HepG2 (cell line): ENCODE data around the gene MICOS13. TPM values are rescaled to one million over a fixed set of nuclear protein-coding genes. Genes with fewer than 3 reads are reported as not detected.

Experiments used
- E2F5 ChIP-seq: sonication (generic); formaldehyde crosslinking; conservative IDR thresholded peaks from 2 replicates; pipeline ENCODE4 v1.4.0; 2020; ENCODE audit warnings: missing genetic modification reagents
- FOXK2 ChIP-seq: fragments of 450-650 bp; IDR thresholded peaks from 2 replicates; pipeline ENCODE4 v1.6.1; 2016
- USF2 ChIP-seq, 2 experiments: sonication (generic) in 1 of 2; formaldehyde crosslinking in 1 of 2; IDR thresholded peaks; 2 replicates each; pipeline versions ENCODE4 v1.5.1 to v1.6.1; 2011 to 2020; ENCODE audit warnings: borderline replicate concordance in 1 of 2, low read depth in 1 of 2, low read length in 1 of 2, mild to moderate bottlenecking in 1 of 2, missing genetic modification reagents in 1 of 2, moderate library complexity in 1 of 2
- ZFYVE20 ChIP-seq: sonication (generic); formaldehyde crosslinking; IDR thresholded peaks from 2 replicates; pipeline ENCODE4 v1.8.0; 2023; ENCODE audit warnings: low read depth, mild to moderate bottlenecking, moderate library complexity, missing genetic modification reagents, borderline replicate concordance
- ZMYM3 ChIP-seq: sonication (generic); formaldehyde crosslinking; IDR thresholded peaks from 2 replicates; pipeline ENCODE4 v1.5.1; 2020; ENCODE audit warnings: mild to moderate bottlenecking, missing genetic modification reagents
- ZNF180 ChIP-seq: sonication (generic); formaldehyde crosslinking; IDR thresholded peaks from 2 replicates; pipeline ENCODE4 v1.4.0; 2020; ENCODE audit warnings: low read depth, missing genetic modification reagents, borderline replicate concordance
- ZNF513 ChIP-seq: sonication (generic); formaldehyde crosslinking; conservative IDR thresholded peaks from 2 replicates; pipeline ENCODE4 v1.5.0; 2020; ENCODE audit warnings: missing genetic modification reagents
- ZNF557 ChIP-seq: sonication (generic); formaldehyde crosslinking; IDR thresholded peaks from 2 replicates; pipeline ENCODE4 v1.4.0; 2020; ENCODE audit warnings: missing genetic modification reagents
- polyA plus RNA-seq, 8 experiments: library from polyadenylated mRNA; depleted of rRNA in 3 of 8; stranded (reverse) in 7 of 8; unstranded in 1 of 8; fragments of >200 nt; fragmentation: Illumina TruSeq in 4 of 8; extraction: Trizol in 4 of 8; gene quantifications; 2 replicates each; pipeline versions ENCODE4 v1.2.1 to v1.2.3, GENCODE V29; 2011 to 2016; ENCODE audit warnings: low read depth in 4 of 8, missing spikeins in 1 of 8, mixed read lengths in 1 of 8; ENCODE audit not compliant: insufficient read depth in 1 of 8
- total RNA-seq, 5 experiments: library from RNA; depleted of rRNA; stranded (reverse); fragments of >200 nt; fragmentation: Illumina TruSeq; extraction: Trizol; gene quantifications; 2 replicates each; pipeline ENCODE4 v1.2.3, GENCODE V29; 2016; ENCODE audit warnings: low read depth in 1 of 5
- TF ChIP-seq, protein P1 (sequence below): sonication (generic); formaldehyde crosslinking; IDR thresholded peaks from 2 replicates; pipeline ENCODE4 v1.8.1; 2022; ENCODE audit warnings: low read depth, mild to moderate bottlenecking, missing genetic modification reagents
- TF ChIP-seq, protein P2 (sequence below): sonication (generic); formaldehyde crosslinking; IDR thresholded peaks from 2 replicates; pipeline ENCODE4 v1.5.0; 2020; ENCODE audit warnings: mild to moderate bottlenecking, missing genetic modification reagents, borderline replicate concordance
- TF ChIP-seq, protein P3 (sequence below): IDR thresholded peaks from 2 replicates; pipeline ENCODE4 v1.6.1; 2016; ENCODE audit warnings: mild to moderate bottlenecking, missing biosample characterization, missing genetic modification reagents
- TF ChIP-seq, protein P4 (sequence below): sonication (generic); formaldehyde crosslinking; IDR thresholded peaks from 2 replicates; pipeline ENCODE4 v1.8.1; 2022; ENCODE audit warnings: mild to moderate bottlenecking, missing genetic modification reagents

Gene MICOS13
- total and polyA plus RNA-seq, 2 of the 13 experiments (the other 11 are each of a cell fraction or from before 2014, with no cell fraction given): 28.8 to 35.4 TPM

- TF ChIP-seq E2F5 (CRISPR knock-in tag) (no peak), ZFYVE20 (CRISPR knock-in tag) (no peak), FOXK2 (no peak), ZMYM3 (peak; percentile 89), USF2 (IDR thresholded peaks at IDR 0.05; ENCODE audit: low read depth, low read length) (no peak), USF2 (CRISPR knock-in tag; IDR thresholded peaks at IDR 0.05; ENCODE audit: borderline replicate concordance) (peak; percentile 28; the same call in 1 of the 2 replicates), ZNF513 (CRISPR knock-in tag) (no peak), ZNF557 (CRISPR knock-in tag) (no peak), ZNF180 (CRISPR knock-in tag) (no peak)
- TF ChIP-seq, protein P1, sequence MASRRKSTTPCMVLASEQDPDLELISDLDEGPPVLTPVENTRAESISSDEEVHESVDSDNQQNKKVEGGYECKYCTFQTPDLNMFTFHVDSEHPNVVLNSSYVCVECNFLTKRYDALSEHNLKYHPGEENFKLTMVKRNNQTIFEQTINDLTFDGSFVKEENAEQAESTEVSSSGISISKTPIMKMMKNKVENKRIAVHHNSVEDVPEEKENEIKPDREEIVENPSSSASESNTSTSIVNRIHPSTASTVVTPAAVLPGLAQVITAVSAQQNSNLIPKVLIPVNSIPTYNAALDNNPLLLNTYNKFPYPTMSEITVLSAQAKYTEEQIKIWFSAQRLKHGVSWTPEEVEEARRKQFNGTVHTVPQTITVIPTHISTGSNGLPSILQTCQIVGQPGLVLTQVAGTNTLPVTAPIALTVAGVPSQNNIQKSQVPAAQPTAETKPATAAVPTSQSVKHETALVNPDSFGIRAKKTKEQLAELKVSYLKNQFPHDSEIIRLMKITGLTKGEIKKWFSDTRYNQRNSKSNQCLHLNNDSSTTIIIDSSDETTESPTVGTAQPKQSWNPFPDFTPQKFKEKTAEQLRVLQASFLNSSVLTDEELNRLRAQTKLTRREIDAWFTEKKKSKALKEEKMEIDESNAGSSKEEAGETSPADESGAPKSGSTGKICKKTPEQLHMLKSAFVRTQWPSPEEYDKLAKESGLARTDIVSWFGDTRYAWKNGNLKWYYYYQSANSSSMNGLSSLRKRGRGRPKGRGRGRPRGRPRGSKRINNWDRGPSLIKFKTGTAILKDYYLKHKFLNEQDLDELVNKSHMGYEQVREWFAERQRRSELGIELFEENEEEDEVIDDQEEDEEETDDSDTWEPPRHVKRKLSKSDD: 0 out of 2 replicates have a peak, but pooled peaks have one; percentile 8
- TF ChIP-seq, protein P2, sequence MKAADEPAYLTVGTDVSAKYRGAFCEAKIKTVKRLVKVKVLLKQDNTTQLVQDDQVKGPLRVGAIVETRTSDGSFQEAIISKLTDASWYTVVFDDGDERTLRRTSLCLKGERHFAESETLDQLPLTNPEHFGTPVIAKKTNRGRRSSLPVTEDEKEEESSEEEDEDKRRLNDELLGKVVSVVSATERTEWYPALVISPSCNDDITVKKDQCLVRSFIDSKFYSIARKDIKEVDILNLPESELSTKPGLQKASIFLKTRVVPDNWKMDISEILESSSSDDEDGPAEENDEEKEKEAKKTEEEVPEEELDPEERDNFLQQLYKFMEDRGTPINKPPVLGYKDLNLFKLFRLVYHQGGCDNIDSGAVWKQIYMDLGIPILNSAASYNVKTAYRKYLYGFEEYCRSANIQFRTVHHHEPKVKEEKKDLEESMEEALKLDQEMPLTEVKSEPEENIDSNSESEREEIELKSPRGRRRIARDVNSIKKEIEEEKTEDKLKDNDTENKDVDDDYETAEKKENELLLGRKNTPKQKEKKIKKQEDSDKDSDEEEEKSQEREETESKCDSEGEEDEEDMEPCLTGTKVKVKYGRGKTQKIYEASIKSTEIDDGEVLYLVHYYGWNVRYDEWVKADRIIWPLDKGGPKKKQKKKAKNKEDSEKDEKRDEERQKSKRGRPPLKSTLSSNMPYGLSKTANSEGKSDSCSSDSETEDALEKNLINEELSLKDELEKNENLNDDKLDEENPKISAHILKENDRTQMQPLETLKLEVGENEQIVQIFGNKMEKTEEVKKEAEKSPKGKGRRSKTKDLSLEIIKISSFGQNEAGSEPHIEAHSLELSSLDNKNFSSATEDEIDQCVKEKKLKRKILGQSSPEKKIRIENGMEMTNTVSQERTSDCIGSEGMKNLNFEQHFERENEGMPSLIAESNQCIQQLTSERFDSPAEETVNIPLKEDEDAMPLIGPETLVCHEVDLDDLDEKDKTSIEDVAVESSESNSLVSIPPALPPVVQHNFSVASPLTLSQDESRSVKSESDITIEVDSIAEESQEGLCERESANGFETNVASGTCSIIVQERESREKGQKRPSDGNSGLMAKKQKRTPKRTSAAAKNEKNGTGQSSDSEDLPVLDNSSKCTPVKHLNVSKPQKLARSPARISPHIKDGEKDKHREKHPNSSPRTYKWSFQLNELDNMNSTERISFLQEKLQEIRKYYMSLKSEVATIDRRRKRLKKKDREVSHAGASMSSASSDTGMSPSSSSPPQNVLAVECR (CRISPR knock-in tag): peak; percentile 83; the same call in 1 of the 2 replicates
- TF ChIP-seq, protein P3, sequence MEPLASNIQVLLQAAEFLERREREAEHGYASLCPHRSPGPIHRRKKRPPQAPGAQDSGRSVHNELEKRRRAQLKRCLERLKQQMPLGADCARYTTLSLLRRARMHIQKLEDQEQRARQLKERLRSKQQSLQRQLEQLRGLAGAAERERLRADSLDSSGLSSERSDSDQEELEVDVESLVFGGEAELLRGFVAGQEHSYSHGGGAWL (CRISPR knock-in tag): 0 out of 2 replicates have a peak, but pooled peaks have one; percentile 42
- TF ChIP-seq, protein P4, sequence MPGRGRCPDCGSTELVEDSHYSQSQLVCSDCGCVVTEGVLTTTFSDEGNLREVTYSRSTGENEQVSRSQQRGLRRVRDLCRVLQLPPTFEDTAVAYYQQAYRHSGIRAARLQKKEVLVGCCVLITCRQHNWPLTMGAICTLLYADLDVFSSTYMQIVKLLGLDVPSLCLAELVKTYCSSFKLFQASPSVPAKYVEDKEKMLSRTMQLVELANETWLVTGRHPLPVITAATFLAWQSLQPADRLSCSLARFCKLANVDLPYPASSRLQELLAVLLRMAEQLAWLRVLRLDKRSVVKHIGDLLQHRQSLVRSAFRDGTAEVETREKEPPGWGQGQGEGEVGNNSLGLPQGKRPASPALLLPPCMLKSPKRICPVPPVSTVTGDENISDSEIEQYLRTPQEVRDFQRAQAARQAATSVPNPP (CRISPR knock-in tag): no peak
Measured at GRCh38 chr19:5686647-5687359, 6.5 kb upstream of the MICOS13 start (continued).
